Hematopoietic multipotent progenitor cell treated with erythropoietin and hydrocortisone succinate and interleukin-3 and kit ligand, for 4 days (in vitro differentiated cells): ENCODE data around the gene HDAC4.
A peak's percentile ranks its signal among the peaks of the same experiment; 100 is the strongest.

Experiments used
- DNase-seq: peaks from one replicate; pipeline ENCODE4 v3.0.0-alpha.2; 2015

HDAC4 gene

GRCh38 chr2:239262484-239263230, 138.2 kb downstream of the HDAC4 start:
- DNase-seq: no peak

GRCh38 chr2:239261796-239262483, 138.9 kb downstream of the HDAC4 start:
- DNase-seq: no peak

- no peak for DNase-seq
Observed at GRCh38 chr2:239261356-239261755, 139.5 kb downstream of the HDAC4 start.

GRCh38 chr2:239260546-239261327, 140.1 kb downstream of the HDAC4 start:
- no peak for DNase-seq

GRCh38 chr2:239259603-239260298, 141.1 kb downstream of the HDAC4 start:
- DNase-seq: peak; percentile 54

- no peak for DNase-seq
Observed at GRCh38 chr2:239259173-239259572, 141.6 kb downstream of the HDAC4 start.

GRCh38 chr2:239258248-239258647, 142.6 kb downstream of the HDAC4 start:
- DNase-seq: no peak

GRCh38 chr2:239257511-239257937, 143.3 kb downstream of the HDAC4 start:
- DNase-seq: peak; percentile 56

GRCh38 chr2:239256350-239256743, 144.5 kb downstream of the HDAC4 start:
- no peak for DNase-seq

- no peak for DNase-seq
Observed at GRCh38 chr2:239255628-239256349, 145.0 kb downstream of the HDAC4 start.

GRCh38 chr2:239255218-239255617, 145.6 kb downstream of the HDAC4 start:
- DNase-seq: no peak

- DNase-seq: no peak
Observed at GRCh38 chr2:239253701-239254436, 147.0 kb downstream of the HDAC4 start.

- DNase-seq: peak; percentile 75
Observed at GRCh38 chr2:239253264-239253663, 147.6 kb downstream of the HDAC4 start.

GRCh38 chr2:239252801-239253200, 148.0 kb downstream of the HDAC4 start:
- DNase-seq: peak; percentile 65

GRCh38 chr2:239252393-239252792, 148.4 kb downstream of the HDAC4 start:
- no peak for DNase-seq

- no peak for DNase-seq
Observed at GRCh38 chr2:239251971-239252370, 148.8 kb downstream of the HDAC4 start.

- no peak for DNase-seq
Observed at GRCh38 chr2:239250216-239251081, 150.4 kb downstream of the HDAC4 start.

- DNase-seq: no peak
Observed at GRCh38 chr2:239249776-239250175, 151.0 kb downstream of the HDAC4 start.

GRCh38 chr2:239249048-239249447, 151.8 kb downstream of the HDAC4 start:
- no peak for DNase-seq
